ENCODE results near the gene NMU.
"Not testable (repeated sequence)": the region's sequence is repeated elsewhere in the genome, so short reads cannot be mapped to it uniquely, and the experiment has no call there.

GRCh38 chr4:55551964-55552363 is 84.1 kb downstream of the NMU start:
- TF ChIP-seq CTCF, POLR2A (IDR thresholded peaks at IDR 0.05): not testable (repeated sequence)

Measured in testis (tissue), 2 donors.